Hippocampal formation (tissue), 2 donors: ENCODE data around the gene ANKRD40.

ENCODE experiments used
- DNase-seq, 2 donors: peaks; one replicate each; lab custom pipeline; 2025; lab: John Stamatoyannopoulos, UW

ANKRD40 gene

DNA sequence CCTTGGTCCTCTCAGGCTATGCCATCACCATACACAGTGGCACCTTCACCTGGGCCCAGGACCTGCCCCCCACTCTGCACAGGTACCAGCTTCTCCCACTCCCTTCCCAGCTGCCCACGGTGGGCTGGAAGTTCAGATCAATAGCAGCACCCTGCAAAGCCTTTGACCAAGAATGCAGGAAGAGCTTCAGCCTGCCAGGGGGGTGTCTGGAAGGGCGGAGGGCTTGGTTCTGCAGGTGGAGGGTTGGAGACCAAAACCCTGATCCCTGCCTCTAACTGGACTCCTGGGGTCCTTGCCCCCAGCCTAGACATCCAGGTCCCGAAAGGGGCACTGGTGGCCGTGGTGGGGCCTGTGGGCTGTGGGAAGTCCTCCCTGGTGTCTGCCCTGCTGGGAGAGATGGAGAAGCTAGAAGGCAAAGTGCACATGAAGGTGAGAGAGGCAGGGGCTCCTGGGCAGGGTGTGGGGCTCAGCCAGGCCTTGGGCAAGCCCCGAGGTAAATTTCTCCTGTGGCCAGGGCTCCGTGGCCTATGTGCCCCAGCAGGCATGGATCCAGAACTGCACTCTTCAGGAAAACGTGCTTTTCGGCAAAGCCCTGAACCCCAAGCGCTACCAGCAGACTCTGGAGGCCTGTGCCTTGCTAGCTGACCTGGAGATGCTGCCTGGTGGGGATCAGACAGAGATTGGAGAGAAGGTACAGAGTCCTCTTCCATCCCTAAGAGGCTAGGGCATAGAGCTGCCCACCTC, 38.7 kb downstream of the ANKRD40 start:
- DNase-seq, result no peak

DNA sequence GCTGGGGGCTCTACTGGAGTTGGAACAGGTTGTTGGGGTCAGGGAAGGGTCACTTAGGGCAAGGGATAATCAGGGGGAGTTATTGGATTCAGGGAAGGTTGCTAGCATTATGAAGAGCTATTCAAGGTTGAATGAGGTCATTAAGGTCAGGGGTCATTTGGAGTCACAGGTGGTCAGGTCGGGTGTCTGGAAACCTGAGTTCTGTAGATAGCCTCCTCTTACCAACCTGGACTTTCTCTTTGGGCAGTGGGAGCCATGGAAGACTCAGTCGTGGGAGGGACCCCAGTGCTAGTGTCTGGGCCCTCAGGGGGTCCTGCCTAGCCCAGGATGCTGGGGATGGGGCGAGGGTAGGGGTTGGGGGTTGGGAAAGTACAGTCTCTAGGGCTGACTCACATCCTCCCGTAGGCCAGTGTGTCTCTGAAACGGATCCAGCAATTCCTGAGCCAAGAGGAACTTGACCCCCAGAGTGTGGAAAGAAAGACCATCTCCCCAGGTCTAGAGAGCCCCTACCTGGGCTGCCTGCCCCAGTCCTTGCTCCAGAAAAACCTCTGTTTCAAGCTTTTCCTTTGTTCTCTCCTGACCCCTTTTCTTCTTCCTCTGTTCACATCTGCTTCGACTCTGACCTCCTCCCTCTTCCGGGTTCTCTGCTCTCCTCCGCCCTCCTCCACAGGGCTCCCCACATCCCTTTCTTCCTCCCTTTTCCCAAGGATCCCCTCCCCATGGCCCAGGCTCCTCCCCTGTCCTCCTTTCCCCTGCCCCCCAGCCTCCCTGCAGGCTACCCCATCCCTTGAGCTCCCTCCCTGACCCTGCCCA, 39.5 kb downstream of the ANKRD40 start:
- DNase-seq, result no peak

DNA sequence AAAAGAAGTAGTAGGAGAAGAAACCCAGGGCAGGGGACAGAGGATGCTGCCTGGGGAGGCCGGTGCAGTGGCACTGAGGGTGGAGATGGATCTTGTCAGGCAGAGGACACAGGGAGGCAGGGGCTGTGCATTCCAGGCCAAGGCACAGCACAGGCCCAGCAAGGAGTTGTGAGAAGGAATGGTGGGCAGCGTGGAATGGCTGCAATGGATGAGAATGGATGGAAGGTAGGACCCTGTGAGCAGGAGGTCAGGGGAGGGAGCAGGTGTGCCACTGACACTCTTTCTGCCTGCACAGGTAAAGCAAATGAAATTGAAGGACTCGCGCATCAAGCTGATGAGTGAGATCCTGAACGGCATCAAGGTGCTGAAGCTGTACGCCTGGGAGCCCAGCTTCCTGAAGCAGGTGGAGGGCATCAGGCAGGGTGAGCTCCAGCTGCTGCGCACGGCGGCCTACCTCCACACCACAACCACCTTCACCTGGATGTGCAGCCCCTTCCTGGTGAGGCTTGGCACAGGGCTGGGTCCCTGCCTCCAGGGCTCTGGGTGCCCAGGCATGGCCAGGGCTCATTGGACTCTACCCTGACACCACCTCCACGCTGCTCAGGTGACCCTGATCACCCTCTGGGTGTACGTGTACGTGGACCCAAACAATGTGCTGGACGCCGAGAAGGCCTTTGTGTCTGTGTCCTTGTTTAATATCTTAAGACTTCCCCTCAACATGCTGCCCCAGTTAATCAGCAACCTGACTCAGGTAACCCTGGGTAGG, 40.3 kb downstream of the ANKRD40 start:
- no peak for DNase-seq

DNA sequence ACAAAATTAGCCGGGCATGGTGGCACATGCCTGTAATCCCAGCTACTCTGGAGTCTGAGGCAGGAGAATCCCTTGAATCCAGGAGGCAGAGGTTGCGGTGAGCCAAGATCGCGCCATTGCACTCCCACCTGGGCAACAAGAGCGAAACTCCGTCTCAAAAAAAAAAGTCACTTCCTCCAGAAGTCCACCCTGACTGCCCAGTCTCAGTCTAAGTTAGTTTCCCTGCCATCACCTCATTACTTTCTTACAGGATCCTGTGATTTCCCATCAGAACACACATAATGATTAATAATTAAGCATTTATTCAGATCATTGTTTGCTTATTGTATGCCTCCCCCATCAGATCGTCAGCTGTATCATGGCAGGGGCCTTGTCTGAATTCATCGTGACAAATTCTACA, 41.4 kb downstream of the ANKRD40 start:
- DNase-seq, result no peak

DNA sequence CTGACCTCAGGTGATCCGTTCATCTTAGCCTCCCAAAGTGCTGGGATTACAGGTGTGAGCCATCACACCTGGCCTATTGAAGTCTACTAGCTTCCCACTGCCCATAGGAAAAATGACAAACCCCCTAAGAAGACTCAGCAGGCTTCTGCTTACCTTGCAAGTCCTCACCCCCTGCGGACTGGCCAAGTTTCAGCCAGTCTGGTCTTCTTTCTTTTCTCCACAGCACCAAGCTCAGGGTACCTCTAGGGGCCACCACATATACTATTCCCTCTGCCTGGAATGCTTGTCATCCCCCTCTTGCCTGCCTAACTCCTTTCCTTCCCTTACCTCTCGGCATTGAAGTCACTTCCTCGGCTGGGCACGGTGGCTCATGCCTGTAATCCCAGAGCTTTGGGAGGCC, 41.9 kb downstream of the ANKRD40 start:
- no peak for DNase-seq

DNA sequence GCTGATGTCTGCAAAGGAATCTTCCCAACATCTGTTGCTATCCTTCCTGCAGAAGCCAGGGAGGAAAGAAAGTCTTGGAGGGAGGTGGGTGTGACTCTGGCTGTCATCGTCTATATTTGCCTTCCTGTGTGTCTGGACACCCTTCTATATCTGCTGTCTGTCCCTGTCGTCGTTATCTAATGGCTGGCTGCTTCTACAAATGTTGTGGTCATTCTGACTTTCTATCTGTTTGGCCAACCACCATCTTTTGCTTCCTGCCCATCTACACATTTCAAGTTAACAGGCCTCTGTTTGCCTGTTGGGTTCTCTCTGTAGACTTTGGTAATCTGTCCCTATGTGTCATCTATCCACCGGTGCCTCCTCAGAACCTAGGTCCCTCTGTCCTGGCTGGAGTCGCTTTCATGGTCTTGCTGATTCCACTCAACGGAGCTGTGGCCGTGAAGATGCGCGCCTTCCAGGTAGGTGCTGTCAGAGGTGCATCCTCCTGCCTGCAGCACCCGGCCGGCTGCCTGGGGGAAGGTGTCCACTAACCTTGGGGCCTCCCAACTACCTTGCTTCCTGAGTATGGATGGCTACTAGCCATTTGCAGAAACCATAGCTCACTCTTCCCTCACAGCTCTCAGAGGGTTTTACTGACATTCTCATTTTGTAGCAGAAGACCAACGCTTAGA, 42.8 kb downstream of the ANKRD40 start:
- no peak for DNase-seq

DNA sequence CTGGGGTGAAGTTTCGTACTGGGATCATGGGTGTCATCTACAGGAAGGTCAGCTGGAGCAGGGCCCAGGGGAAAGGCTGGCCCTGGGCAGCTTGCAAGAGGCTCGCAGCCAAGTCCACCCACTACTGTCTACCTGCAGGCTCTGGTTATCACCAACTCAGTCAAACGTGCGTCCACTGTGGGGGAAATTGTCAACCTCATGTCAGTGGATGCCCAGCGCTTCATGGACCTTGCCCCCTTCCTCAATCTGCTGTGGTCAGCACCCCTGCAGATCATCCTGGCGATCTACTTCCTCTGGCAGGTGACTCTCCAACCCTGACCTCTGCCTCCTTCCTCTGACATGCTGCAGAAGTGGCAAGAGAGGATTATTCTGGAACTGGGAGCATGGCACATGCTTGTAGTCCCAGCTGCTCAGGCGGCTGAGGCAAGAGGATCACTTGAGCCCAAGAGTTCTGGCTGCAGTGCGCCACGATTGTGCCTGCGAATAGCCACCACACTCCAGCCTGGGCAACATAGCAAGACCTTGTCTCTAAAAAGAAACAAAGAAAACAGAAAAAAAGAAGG, 43.8 kb downstream of the ANKRD40 start:
- DNase-seq, result no peak

DNA sequence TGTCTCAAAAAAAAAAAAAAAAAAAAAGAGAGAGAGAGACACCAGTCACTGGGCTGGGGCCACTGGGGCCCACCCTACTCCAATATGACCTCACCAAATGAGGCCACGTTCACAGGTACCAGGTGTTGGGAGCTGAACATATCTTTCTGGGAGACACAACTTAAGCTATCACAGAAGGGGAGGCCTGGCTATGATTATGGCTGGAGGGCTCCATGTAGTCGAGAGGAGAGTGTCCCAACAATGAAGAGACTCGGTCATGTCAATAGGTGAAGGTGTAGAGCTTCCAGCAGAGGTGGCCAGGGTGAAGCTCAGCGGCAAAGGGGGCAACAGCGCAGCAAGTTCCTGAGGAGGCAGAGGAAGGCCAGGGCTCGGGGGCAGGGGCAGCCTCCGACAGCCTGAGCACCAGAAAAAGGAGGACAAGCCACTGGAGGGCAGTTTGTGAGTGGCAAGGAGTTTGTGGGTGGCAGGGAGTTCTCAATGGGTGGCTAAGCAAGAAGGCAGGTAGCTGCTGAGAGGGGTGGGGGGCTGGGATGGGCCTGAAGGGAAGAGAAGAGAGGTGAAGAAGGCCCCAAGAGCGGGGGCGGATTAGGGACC, 45.0 kb downstream of the ANKRD40 start:
- no peak for DNase-seq

DNA sequence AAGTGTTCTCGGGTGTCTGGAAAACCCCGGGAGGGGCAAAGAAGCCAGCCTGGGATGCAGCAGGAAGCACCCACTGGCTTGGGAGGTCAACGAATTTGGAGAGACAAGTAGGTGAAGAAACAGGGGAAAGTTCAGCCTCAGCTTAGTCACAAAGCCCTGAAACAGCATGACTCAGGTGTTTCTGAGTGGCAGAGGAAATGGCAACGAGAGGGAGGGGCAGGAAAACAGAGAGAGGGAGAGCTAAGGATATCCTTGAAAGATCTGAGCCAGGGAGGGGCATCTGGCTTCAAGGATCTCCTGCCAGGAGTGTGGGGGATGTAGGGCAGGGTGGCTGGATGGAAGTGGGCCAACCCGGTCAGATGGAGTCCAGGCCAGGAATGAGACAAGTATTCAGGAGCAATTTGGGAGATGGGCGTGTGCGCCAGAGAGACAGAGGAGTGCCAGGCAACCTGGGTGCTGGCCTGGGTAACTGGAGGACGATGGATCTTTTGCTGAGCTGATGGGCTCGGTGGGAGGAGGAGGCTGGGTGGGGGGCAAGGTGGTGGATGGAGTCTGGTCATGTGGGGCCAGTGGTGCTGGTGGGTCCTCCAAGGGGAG, 45.8 kb downstream of the ANKRD40 start:
- DNase-seq, result no peak

DNA sequence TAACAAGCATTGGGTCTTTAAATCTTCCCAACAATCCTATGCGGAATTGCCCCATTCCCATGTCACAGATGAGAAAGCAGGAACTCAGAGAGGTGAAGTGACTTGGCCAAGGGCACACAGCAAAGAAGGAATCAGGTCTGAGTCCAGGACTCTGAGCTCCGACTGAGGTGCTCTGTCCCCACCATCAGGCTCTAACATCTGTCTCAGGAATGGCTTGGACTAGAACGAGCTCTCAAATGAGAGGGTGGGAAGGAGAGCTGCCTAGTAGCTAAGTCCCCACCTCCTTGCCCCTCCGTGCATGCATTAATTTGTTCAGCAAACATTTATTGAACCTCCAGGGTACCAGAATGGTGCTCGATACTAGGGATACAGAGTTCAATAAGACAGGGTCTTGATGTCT, 46.4 kb downstream of the ANKRD40 start:
- no peak for DNase-seq

DNA sequence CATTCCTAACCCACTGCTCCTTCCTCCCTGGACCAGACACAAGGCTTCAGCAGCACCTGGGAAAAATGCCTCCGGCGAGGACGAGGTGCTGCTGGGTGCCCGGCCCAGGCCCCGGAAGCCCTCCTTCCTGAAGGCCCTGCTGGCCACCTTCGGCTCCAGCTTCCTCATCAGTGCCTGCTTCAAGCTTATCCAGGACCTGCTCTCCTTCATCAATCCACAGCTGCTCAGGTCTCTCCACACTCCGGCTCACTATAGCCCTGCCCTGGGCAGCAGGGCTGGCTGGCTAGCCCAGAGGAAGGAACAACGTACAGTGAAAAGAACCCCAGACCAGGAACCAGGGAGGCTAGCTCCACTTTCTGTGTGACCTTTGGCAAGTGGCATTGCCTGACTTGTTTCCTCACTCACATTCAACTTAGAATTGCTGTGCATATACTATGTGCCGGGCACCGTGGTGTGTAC, 46.8 kb downstream of the ANKRD40 start:
- no peak for DNase-seq

DNA sequence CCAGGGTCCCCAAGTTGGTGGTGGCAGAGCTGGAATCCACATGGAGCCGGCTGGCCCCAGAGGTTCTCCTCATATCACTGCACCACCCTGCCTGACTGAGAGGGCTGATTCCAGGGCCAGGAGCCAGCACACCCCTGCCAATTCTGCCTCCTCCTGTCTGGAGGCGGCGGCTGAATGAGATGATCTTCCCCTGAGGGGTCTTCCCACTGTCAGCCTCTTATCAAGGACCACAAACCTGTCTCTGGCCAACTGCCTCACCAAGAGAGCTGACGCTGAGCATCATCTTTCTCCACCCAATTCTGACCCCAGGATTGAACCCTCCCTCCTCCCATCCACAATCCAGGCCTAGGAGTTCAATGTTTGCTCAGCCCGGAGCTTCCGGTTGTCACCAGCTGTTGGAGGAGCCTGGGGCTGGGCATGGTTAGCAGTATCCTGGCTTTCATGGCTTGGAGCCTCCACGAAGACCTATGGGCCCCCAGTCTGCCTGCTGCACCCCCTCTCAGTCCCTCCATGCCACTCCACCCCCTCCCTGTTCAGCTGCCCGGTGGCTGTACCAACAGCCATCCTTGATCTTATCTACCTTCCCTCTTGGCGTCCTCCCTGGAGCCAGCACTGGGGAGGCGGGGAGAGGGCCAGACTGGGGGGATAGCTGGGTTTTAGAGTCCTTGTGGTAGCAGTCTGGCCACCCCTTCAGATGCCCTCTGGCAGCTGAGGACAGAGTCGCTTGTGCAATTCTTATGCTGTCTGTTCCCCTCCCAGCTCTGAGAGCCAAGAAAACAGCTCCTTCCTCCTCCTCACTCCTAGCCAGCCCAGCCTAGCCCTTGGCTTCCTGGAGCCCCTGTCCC, 47.5 kb downstream of the ANKRD40 start:
- DNase-seq, result no peak

DNA sequence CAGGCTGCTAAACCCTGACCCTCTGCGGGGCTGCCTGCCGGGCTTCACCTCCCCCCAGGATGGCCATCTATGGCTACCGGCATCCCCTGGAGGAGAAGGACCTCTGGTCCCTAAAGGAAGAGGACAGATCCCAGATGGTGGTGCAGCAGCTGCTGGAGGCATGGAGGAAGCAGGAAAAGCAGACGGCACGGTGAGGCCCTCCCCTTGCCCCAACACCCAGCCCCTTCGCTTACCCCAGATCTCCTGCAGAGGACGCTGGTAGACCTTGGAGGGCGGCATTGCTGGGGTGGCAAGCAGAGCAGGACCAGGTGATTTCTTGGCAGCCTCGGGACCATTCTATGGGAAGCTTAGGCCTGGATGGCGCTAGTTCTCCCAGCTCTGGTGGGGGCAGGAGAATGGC, 48.5 kb downstream of the ANKRD40 start:
- no peak for DNase-seq

DNA sequence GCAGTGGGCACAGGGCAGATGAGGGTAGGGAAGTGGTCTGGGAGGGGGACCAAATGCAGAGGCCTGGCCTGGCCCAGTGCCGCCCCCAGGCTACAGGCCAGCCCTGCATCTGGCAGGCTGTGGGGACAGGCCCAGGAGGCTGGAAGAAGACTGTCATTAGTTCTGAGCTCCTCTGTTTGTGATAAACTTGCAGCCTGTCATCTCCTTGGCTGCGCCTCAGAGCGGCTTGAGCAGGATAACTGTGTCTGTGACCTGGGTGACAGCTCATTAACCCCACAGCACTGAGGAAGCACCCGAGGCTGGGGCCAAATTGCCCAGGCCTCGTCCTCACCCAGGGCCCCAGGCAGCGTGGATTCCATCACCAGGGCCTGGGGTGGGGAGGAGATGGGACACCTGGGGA, 49.1 kb downstream of the ANKRD40 start:
- DNase-seq, result no peak

DNA sequence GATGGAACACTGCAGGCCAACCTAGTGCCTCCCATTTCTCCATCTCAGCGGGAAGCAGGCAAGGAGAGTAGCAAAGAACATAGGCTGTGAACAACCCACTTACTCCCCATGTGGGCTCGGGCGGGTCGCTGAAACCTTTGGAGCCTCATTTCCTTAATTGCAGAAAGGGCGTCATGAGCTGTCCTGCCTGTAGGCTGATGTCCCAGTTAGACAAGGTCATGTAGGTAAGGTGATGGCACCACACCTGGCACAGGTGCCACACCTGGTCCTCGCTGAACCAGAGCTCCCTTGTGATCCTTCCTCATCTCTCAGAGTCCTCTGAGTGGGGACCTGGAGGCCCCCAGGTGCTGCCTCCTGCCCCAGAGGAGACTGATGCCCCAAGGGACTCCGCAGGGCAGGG, 50.1 kb downstream of the ANKRD40 start:
- no peak for DNase-seq

DNA sequence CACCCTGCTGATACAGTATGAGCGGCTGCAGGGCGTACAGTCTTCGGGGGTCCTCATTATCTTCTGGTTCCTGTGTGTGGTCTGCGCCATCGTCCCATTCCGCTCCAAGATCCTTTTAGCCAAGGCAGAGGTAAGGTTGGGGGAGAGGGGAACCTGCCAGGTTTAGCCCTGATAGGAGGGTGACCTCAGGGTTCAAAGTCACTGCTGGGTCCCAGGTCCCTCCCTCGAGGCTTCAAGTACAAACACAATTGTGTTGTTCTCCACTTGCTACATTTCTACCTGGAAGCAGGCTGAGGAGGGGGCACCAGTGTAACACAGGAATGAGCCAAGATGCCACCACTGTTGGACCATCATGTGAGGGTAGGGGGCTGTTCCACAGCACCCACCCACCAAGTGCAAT, 50.7 kb downstream of the ANKRD40 start:
- no peak for DNase-seq

DNA sequence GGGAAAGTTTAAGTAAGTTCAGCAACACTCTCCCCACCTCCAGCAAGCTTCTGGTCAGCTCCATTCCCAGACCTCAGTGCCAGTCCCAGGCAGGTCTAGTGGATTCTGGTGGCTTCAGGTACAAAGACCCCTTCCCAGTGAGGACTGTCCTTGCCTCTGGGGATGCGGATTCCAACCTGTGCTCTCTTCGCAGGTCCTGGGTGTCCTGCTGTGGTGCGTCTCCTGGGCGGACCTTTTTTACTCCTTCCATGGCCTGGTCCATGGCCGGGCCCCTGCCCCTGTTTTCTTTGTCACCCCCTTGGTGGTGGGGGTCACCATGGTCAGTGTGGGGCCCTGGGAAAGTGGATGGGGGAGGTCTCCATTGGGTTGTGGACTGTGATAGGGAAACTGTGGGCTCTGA, 51.2 kb downstream of the ANKRD40 start:
- no peak for DNase-seq

DNA sequence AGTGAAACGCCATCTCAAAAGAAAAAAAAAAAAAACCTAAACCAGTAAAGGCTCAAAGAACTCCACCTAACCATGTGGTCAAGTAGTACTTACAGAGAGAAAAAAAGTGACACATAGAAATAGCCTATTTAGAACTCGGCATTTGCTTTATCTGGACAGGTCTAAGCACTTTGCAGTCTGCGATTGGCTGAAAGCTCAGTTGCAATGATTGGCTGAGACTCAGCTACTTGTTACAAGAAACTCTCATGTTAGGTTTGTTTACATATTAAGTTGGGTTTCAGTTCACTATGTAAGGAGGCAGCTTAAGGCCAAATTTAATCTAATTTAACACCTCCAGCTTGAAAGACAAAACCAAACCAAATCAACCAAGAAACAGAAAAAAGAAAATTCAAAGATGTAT, 54.0 kb downstream of the ANKRD40 start:
- DNase-seq, result no peak

DNA sequence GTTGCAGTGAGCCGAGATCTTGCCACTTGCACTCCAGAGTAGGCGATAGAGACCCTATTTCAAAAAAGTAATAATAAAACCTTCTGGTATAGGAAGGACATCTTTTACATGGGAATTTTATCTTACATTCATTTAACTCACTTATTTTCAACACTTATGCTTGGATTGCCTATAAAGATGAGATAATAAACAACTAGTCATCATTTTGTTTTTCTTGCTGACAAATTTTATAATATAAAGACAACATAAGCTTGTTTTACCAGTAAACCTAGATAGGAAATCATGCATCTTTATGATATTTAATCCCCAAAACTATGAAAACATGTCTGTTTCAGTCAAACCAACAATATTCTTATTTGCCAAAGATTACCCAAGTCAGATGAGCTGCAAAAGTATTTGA, 56.1 kb downstream of the ANKRD40 start:
- no peak for DNase-seq
